Measurements from ENCODE around the gene TENM4. TPM values are rescaled to one million over a fixed set of nuclear protein-coding genes. Genes with fewer than 3 reads are reported as not detected.

Gene TENM4
- total RNA-seq, 1 donor from 2014 or later, result 0.63 TPM

DNA sequence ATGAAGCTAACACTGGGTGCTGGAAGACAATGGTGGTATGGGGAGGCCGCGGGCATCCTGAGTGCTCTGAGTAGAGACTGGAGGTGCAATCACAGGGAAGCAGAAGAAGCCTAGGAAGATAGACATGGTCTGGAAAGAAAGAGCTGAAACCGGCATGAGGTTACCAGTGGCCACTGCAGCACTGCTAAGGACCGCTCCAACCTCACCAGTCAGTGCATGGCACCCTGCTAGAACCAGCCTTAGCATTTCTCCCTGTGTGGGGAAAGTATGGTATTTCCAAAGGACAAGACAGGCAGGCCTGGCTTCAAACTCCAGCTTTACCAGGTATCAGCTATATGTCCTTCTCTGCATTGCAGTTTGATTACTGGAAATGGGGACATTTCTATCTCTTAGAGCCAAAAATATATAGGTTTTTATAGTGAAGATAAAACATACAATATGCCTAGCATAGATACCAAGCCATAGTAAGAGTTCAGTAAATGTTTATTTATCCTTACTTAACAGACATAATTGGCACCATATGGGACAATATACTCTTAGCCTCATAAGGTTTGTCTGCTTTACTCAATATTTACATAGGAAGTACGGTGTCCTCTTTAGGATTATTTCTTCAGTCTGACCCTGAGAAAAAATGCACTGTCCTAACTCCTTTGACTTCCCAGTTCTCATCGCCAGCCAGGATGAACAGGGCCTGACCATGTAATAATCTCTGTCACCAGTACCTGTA, 231.1 kb downstream of the TENM4 start:
- no peak for DNase-seq
- Histone ChIP-seq H3K4me1 (no peaks in the 10 kb centered on the region), H3K36me3 (no peaks in the 10 kb centered on the region), H3K27me3 (ENCODE audit: low read depth) (no peaks in the 10 kb centered on the region), H3K9me3 (replicated peaks) (no peaks in the 10 kb centered on the region), H3K4me3 (no peak overlapping the region), H3K27ac (replicated peaks) (no peak overlapping the region)
- TF ChIP-seq CTCF (IDR thresholded peaks at IDR 0.05; ENCODE audit: borderline replicate concordance), result no peak
- intact Hi-C loops (cut with micrococcal nuclease), result no loop called here

GRCh38 chr11:79208126-79208525, 232.7 kb downstream of the TENM4 start:
- no peak for TF ChIP-seq CTCF (IDR thresholded peaks at IDR 0.05; ENCODE audit: borderline replicate concordance)
- no peaks in the 10 kb centered on the region for H3K4me1 ChIP-seq
- H3K27me3 ChIP-seq (ENCODE audit: low read depth), result no peaks in the 10 kb centered on the region
- no peaks in the 10 kb centered on the region for H3K36me3 ChIP-seq
- no peak for DNase-seq
- no peaks in the 10 kb centered on the region for H3K9me3 ChIP-seq (replicated peaks)
- no peak overlapping the region for H3K4me3 ChIP-seq
- no peak overlapping the region for H3K27ac ChIP-seq (replicated peaks)
- intact Hi-C loops (cut with micrococcal nuclease), result no loop called here

DNA sequence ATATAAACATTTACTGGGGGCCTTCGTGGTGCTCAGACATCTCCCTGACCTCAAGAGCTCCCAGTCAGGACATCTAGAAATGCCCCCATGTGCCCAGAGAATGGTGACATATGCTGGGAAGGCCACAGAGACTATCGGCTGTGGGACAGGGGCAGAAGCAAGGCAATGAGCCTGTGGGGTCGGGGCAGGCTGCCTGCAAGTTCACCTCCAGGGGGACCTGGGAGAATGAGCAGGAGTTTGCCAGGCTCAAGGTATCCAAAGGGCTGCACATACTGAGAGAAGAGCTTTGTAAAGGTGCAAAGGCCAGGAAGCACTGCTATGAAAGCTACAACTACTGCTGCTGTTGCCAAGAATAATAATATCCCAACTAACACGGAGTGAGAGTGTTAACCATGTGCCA, 233.9 kb downstream of the TENM4 start:
- Histone ChIP-seq H3K4me3 (no peak overlapping the region), H3K9me3 (replicated peaks) (no peaks in the 10 kb centered on the region), H3K36me3 (no peaks in the 10 kb centered on the region), H3K4me1 (no peaks in the 10 kb centered on the region), H3K27me3 (ENCODE audit: low read depth) (no peaks in the 10 kb centered on the region), H3K27ac (replicated peaks) (no peak overlapping the region)
- no peak for DNase-seq
- no peak for TF ChIP-seq CTCF (IDR thresholded peaks at IDR 0.05; ENCODE audit: borderline replicate concordance)
- intact Hi-C loops (cut with micrococcal nuclease), result no loop called here

DNA sequence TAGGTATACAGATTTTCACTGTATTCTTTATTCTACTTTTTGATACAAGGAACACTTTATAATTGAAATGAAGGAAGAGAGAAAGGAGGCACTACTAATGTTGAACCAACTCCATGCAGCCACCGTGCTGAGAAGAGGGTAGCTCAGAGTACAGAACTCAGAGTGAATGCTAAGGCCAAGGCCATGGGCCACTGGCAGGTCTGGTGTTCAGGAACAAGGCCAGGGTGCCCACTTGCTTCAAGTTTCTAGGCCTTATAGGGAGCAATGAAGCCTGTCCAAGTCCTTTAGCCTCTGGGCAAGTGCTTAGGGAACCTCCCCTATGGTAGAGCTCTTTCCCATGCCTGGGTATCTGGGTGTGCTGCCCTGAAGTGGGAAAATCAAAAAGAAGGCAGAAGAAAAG, 235.0 kb downstream of the TENM4 start:
- TF ChIP-seq CTCF (IDR thresholded peaks at IDR 0.05; ENCODE audit: borderline replicate concordance), result no peak
- no peaks in the 10 kb centered on the region for H3K4me1 ChIP-seq
- no peak overlapping the region for H3K4me3 ChIP-seq
- H3K27me3 ChIP-seq (ENCODE audit: low read depth), result no peaks in the 10 kb centered on the region
- no peaks in the 10 kb centered on the region for H3K36me3 ChIP-seq
- DNase-seq, result no peak
- no peak overlapping the region for H3K27ac ChIP-seq (replicated peaks)
- H3K9me3 ChIP-seq (replicated peaks), result peaks cover 5% of the 10 kb centered on the region
- intact Hi-C loops (cut with micrococcal nuclease), result no loop called here

- Histone ChIP-seq H3K36me3 (no peaks in the 10 kb centered on the region), H3K27ac (replicated peaks) (no peak overlapping the region), H3K9me3 (replicated peaks) (peaks cover 8% of the 10 kb centered on the region), H3K27me3 (ENCODE audit: low read depth) (no peaks in the 10 kb centered on the region), H3K4me3 (no peak overlapping the region), H3K4me1 (peaks cover 18% of the 10 kb centered on the region)
- DNase-seq, result no peak
- no peak for TF ChIP-seq CTCF (IDR thresholded peaks at IDR 0.05; ENCODE audit: borderline replicate concordance)
- intact Hi-C loops (cut with micrococcal nuclease), result no loop called here
These were observed 239.0 kb downstream of the TENM4 start for GRCh38 chr11:79201677-79202347.
